Astrocyte (in vitro differentiated cells and primary cell): ENCODE data around the gene GMEB2.

Source experiments
- EZH2 ChIP-seq: IDR thresholded peaks from 2 replicates; pipeline ENCODE4 v1.6.1; 2012; ENCODE audit warnings: mild to moderate bottlenecking, low read length, inconsistent platforms; ENCODE audit not compliant: insufficient read depth
- TF ChIP-seq, protein P1 (sequence below): IDR thresholded peaks from 2 replicates; pipeline ENCODE4 v1.5.1; 2011; ENCODE audit warnings: low read depth, mild to moderate bottlenecking, inconsistent platforms, low read length, moderate library complexity; ENCODE audit not compliant: insufficient read depth

DNA sequence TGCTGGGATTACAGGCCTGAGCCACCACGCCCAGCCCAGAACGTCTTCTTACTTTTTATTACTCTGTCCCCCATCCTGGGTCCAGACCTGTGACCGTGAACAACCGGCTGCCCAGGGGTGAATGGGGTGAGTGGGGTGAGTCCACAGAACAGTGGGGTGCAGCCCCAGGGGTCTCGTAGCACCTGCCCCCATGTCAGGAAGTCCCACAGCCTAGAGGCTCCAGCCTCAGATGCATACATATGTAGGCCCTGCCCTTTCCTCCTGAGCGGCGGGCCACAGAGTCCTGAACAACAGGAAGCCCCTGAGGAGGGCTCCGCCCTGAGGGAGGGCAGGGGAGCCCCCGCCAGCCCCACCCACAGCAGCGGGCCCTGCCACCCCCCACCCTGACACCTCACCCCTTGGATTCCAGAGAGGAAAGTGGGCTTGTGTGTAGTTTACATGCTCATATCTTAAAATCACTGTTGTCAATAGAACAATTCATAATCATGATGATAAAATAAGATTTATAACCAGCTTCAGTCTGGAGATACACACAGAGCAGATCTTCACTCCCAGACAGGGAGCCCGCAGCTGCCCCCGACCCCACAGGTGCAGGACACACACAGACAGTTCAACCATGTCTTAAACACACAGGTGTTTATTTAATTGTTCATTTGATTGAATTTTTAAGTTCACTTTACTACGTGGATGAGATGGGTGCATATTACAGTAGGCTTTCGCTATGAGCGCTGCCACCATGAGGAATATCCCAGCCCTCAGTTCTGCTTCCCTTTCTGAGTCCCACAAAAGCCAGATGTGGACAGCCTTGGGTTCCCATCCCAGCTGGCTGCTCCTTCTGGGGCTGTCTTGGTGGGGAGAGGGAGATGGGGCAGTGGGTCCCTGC lies 12.4 kb upstream of the GMEB2 start:
- TF ChIP-seq, protein P1, sequence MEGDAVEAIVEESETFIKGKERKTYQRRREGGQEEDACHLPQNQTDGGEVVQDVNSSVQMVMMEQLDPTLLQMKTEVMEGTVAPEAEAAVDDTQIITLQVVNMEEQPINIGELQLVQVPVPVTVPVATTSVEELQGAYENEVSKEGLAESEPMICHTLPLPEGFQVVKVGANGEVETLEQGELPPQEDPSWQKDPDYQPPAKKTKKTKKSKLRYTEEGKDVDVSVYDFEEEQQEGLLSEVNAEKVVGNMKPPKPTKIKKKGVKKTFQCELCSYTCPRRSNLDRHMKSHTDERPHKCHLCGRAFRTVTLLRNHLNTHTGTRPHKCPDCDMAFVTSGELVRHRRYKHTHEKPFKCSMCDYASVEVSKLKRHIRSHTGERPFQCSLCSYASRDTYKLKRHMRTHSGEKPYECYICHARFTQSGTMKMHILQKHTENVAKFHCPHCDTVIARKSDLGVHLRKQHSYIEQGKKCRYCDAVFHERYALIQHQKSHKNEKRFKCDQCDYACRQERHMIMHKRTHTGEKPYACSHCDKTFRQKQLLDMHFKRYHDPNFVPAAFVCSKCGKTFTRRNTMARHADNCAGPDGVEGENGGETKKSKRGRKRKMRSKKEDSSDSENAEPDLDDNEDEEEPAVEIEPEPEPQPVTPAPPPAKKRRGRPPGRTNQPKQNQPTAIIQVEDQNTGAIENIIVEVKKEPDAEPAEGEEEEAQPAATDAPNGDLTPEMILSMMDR = no peak
- TF ChIP-seq EZH2 = no peak
